Central memory CD4-positive, alpha-beta T cell (primary cell): ENCODE data around the gene FASN.
A peak's percentile ranks its signal among the peaks of the same experiment; 100 is the strongest.

ENCODE experiments used
- DNase-seq: peaks from one replicate; pipeline ENCODE4 v3.0.0; 2022

The FASN gene

DNA sequence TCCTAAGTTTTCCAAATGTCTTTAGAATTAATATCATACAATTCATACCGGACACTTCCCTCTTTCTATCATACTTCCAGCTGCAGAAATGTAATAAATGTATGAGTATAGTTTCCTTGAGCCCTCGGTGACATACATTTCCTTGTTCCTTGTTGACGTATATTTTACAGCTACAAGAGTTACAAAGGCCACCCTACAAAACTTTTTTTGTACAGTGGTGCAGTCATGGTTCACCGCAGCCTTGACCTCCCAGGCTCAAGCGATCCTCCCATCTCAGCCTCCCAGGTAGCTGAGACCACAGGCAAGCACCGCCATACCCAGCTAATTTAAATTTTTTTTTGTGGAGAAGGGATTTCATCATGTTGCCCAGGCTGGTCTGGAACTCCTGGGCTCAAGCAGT, 25.2 kb downstream of the FASN start:
- no peak for DNase-seq

DNA sequence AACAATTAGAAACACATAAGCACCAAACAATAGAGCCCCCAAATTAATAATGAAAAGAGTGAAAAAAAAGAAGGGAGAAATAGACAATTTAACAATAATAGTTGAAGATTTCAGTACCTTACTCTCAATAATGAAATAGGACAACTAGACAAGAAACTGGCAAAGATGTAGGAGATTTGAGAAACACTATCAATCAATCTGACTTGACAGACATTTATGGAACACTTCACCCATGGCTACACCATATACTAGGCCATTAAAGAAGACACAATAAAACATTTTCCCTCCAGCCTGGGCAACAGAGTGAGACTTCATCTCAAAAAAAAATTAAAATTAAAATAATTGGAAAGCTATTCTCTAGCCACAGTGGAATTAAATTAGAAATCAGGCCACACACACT, 27.4 kb downstream of the FASN start:
- DNase-seq: no peak

DNA sequence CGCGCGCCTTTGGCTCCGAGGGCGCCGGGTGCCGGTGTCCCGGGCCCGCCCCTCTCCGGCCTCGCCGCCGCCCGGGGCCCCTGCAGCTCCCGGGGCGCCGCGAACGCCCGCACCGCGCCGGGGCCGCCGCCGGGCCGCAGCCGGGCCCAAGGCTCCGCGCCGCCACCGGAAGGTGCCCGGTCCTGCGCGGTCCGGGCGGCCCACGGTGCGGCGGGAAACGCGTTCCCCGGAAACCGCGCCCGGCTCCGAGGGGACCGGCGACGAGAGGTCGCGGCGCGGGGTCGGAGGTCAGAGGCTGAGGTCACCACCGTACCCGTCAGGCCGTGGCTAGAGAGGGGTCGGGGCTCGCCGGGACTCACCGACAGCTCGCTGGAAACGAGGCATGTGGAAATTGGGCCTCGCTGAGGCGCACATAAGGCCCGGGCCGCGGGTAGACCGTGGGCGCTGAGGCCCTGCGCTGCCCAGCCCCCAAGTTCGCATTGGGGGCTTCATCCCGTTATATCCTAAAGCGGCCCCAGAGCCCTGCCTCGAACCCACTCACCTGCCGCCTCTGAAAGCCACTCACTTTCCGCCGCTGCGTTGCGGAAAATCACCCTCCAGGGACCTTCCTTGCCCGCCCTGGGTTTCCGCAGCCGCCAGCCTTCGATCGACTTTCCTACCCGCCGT, 32.3 kb downstream of the FASN start, which contains the start of gene DUS1L:
DUS1L (minus strand) TSS at position 167 of the 666 bp plus-strand sequence. CDS start 745 bp downstream, outside the sequence.
- DNase-seq: peak; percentile 67

DNA sequence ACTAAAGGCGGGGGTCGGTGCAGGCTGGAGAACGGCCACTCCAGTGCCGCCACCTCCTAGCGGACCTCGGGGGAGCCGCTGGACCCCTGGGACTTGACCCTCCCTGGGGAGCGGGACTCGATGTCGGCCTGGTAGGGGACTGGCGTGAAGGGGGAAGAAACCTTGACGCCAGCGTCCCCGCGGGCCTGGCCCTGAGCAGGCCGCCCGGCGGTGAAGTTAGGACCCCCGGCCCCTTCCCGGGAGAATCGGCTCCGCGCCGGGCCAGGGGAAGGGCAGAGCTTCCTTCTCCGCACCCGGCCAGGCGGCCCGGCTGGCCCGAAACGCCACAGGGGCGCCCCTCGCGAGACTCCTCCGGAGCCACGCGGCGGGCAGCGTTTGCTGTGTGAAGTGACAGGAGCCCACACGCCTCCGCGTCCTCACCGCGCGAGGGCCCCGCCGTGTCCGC, 32.8 kb downstream of the FASN start:
- no peak for DNase-seq

DNA sequence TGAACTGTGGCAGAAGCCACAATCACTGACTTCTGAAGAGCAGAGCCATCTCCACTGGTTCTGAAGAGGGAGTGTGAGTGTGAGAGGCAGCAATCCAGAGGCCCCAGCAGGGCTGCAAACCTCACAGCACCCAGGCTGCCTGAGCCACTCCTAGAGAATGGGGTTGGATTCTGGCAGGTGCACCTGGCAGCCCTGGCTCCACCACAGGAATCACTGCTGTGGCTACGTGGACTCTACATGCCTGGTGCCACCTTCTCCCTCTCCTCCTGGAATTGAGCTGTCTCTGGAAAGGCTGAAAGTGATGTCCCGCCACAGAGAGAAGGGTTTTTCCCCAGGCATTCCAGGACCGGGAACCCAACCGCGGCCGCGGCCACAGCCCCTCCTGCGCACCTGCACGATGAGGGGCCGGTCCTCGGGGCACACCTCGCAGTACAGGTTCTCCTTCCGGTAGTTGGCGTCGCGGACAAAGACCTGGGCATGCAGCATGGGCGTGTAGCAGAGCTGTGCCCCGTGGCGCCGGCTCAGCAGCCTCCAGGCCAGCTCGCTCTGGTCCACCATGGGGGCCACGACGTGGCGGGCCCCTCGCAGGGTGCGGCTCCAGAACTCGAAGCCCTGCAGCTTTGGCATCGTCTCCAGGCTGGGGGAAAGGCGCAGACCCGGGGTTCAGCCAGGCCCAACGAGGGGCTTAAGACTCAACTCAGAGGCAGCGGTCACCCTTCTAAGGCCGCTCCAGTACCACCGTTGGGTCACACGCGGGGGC, 33.4 kb downstream of the FASN start:
- no peak for DNase-seq

DNA sequence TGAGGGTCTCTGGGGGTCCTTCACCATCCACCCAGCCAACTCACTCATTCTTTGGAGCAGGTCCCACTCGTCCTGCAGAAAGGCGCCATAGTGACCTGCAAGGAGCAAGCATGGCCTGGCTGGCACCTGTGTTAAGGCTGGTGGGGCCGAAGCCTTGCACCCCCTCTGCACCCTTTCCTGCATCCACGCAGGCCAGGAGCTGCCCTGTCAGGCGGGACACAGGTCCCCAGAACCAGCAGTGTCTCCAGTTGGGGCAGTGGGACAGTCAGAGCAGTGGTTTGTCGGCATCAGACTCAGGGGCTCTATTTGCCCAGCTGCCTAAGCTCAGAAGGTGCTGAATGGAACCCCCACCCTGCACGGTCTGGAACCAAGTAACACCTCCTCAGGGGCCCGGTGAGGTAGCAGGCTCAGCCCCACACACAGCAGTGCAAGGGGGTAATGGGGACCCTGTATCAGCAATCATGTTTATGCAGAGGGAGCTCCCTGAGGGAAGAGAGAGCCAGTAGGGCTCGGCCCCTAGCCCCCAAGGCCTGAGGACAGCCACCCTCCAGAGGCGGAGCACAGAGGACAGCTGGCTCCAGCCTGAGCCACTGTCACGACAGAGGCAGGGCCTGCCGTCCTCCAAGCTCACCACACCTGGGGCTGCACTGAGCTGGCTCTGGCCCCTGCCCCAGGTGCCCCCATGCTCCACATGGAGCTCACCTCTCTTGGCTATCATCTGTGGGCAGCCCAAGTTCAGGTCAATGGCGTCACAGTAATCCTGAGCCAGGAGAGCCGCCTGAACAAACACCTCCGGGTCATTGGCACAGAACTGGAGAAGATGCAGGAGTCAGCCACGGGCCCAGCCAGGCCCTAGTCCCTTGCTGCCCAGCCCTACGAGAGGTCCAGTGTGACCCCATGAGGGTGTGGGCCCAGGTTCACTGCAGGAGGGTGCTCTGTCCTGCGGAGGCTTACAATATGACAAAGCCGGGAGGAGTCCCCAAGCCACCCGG, 34.3 kb downstream of the FASN start:
- DNase-seq: no peak

DNA sequence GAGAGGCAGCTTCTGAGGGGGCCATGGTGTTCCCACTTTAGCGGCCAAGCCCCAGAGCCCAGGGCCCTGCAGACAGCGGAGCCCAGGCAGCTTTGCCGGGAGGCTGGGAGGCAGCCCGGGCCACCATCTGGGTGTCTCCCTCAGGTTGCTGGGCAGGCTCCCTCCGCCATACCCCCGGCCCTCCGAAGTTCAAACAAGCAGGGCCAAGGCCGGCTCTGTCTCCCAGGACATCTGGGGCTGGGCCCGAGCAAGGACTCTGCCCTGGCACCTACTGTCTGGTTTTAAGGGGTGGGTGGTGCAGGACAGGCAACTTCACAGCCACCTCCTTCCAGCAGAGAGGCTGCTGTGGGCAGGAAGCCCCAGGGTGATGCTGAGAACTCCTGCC, 35.1 kb downstream of the FASN start:
- no peak for DNase-seq

DNA sequence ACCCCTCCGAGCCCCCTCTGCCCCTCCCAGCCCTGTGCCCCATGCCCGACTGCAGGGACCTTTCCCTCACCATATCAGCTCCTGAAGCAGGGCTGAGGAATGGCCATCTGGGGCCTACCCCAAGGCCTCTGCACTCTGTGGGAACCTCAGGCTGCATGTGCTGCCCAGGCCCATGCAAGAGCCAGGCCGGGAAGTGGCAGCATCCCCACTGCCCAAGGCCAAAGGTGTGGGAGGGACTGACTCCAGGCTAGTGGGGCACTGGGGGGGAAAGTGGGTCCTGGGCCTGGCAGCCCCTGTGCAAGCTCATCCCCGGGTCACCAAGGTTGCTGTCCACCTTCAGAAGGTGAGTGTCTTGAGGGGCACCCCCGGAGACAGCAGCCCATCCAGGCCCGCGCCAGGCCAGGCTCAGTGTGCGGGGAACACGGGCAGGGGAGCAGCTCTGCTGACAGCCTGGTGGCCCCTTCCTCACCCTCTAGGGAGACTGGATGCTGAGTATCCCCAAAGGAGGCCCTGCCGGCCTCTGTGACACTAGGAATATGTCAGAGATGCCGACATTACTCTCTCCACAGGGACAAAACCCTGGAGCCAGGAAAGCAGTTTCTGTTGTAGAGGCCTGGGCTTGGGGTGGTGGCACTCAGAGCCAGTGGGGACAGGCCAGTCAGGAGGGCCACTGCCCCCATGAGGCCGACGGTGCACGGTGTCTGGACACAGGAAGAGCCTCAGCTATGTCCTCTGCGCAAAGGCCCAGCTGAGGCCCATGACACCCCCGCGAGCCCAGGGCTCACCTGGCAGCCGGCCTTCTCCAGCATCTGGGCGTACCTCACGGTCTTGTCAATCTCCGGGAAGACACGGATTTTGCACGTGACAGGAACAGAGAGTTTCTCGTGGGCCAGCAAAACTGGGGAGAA, 35.7 kb downstream of the FASN start:
- no peak for DNase-seq

DNA sequence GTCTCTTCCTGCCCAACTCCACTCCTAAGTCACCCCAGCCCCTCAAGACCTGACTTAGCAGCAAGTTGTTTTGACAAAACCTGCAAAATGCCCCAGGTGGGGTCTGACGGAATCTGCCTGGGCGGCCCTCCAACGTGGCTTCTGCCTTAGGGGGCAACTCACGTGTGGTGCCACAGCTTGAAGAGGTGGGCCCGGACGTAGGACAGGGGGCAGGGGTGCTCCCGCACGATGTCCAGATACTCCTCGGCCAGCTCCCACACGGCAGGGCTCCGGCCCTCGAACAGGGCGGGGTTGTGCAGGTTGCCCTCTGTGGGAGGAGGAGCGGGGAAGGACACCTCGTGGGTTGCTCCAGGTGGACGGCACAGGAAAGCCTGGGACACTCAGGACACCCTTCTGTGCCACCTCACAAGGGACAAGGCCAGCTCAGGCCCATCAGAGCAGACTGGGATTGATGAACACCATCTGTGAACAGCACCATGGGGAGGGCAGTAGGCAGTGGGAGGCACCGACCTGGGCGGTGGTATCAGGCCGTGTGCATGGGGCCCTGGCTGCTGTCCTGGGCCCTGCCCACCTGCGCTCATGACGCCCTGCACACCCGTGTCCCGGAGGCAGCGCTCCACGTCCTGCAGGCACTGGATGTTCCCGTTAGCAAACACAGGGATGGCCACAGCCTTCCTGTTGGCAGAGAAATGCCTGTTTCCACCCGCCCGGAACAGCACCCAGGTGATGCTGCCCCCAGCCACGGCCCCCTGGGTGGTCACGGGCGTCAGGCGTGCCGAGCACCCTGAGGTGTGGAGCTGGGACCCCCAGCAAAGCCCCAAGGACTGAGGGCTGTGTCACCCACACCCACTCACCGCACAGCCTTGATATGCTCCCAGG, 36.8 kb downstream of the FASN start:
- DNase-seq: no peak

DNA sequence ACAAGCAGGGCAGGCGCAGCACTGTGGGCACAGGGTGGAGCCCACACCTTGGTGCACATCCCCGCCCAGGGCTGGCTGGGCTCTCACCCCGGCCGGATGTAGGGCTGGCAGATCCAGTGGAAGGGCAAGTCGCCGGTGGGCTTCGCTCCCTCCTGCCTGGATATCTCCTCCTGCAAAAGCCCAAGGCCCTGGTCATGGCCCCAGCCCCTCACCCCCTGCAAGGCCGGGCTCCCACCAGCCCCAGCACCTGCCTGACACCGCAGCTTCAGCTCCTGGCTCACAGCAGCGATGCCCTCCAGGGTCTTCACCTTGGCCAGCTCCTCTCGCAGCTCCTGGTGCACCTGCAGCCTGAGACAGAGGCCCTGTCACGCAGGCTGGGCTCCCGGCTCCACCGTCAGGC, 37.4 kb downstream of the FASN start:
- no peak for DNase-seq

DNA sequence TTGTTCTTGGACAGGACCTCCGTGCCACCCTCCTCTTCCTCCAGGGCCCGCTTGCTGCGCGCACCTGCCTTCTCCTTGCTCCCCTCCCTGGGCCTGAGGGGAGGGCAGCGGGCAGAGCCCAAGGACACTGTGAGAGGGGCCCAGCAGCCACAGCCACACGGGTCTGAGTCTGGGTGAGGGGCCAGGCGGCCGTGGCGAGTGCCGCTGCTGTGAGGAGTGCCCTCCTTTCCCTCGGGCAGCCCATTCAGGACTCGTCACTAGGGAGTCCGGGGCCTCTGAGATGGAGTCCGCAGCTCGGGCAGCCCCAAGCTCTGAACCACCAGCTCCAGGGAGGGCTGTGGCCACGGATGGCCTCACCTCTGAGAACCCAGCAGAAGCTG, 38.0 kb downstream of the FASN start:
- DNase-seq: no peak

DNA sequence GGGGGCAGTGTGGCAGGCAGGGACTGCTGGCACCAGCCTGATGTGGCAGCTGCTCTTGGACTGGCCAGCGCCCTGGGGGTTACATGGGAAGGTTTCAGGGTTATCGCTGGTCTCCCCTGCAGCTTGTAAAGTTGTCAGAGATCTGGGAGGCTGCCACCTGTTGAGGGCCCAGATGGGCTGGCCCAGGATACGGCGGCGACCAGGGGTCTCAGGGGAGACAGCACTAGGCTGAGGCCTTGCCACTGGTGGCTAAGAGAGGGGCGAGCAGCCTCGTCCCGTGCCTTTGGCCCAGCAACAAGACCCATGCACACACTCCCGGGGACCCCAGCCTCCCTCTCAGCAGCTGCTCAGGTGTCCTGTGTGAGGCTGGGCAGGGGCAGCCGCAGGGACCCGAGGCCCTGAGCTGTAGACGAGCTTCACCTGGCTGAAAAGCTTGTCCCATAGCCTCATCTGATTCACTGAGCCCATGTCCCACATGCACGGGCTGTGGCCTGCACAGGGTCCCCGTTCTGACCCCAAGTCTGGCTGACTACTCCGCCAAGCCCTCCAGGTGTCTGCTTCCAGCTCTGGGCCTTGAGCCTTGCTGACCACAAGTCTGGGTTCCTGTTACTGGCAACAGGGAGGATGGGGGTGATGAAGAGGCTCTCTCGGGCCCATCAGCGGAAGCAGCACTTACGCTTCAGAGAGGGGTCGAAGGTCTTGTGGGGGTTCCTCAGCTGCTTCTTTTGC, 38.6 kb downstream of the FASN start:
- no peak for DNase-seq

DNA sequence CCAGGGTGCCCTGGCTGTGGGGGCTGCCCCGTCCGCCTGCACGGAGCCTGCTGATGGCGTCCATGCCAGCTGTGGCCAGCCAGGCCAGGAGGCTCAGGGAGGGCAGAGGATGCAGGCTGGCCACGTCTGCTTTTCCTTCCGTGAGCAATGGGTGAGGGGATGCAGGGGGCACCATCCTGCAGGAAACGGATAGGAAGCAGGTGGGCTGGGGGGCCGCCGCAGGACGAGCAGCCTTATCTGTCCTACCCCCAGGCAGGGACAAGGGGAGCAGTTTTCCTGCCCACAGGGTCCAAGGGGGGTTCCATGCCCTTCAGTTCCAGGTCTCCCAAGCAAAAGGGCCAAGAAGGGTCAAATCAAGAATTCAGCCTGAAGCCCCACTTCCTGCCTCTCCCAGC, 39.2 kb downstream of the FASN start:
- DNase-seq: no peak

DNA sequence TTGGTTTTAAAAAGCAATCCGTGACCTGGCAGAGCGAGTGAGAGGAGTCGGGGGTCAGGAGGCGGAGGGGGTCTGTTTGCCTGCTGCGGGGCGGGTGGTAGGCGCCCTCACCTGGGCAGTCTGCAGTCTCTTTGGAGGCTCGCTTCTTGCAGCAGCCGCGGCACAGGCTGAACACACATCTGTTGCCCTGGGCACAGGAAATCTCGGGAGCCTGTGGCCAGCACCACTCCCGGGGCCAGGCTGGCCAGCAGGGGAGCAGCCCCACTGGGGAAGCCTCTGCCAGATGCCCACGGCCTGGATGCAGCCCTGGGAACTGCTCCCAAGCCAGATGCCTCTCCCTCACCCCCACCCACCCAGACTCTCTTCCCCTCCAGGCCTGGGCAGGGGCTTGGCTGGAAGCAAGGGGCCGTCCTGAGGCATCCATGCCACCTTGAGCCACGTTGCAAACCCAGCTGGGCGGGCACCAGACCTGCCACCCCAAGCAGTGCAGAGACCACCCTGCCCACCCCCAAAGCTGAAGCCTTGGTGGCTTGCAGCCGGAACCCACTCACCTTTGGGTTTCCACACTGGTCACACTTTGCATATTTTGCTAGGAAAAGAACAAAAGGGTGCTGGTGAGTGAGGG, 39.7 kb downstream of the FASN start:
- DNase-seq: no peak

DNA sequence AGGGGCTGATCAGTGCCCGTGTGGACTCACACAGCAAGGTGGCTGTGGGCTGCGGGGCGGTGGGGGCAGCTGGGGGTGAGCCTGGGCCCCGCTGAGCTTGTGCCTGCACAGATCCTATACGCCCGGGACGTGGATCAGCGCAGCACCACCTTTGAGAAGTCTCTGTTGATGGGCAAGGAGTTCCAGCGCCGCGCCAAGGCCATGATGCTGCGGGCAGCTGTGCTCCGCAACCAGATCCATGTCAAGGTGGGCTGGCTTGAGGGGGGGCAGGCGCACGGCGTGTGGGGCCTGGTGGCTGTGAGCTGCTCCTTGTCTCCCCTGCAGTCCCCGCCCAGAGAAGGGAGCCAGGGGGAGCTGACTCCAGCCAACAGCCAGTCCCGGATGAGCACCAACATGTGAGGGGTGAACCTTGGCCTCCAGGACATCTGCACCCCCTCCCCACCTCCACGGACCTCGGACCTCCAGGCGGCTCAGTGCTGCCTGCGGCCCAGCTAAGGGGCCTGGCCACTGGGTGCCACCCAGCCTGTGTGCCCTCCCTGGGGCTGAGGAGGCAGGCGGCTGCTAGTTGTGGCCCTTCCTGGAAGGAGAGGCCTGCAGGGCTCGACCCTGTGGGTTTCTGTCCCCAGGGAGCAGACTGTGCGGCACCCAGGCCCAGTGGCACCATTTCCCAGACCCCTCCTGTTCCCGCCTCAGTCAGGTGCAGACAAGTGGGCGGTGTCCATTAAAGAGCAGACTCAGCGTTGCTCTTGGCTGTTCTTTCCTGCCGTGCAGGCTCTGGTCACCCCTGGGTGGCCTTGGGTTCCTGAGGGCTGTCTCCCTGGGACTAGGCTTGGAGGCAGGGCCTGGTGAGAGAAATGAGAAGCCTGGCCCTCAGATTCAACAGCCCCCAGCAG, 41.1 kb downstream of the FASN start:
- no peak for DNase-seq

DNA sequence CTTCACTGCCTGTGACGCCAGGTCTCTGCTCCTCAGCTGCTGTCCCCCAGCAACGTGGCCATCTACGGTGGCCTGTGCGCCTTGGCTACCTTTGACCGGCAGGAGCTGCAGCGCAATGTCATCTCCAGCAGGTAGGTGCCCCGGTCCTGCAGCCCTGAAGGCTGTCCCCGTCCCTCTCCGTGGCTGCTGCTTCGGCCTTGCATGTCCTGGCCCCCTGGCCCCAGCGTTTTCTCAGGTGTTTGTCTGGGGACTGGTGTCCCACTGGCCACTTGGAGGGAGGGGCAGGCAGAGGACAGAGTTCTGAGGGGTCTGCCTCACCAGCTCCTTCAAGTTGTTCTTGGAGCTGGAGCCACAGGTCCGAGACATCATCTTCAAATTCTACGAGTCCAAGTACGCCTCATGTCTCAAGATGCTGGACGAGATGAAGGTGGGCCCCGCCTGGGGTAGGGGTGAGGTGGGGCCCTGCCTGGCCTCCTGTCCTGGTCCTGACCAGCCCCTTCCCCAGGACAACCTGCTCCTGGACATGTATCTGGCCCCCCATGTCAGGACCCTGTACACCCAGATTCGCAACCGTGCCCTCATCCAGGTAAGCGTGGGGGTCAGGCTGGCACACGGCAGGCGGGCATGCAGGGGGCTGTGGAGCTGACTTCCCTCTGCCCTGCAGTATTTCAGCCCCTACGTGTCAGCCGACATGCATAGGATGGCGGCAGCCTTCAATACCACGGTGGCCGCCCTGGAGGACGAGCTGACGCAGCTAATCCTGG, 41.9 kb downstream of the FASN start:
- no peak for DNase-seq

DNA sequence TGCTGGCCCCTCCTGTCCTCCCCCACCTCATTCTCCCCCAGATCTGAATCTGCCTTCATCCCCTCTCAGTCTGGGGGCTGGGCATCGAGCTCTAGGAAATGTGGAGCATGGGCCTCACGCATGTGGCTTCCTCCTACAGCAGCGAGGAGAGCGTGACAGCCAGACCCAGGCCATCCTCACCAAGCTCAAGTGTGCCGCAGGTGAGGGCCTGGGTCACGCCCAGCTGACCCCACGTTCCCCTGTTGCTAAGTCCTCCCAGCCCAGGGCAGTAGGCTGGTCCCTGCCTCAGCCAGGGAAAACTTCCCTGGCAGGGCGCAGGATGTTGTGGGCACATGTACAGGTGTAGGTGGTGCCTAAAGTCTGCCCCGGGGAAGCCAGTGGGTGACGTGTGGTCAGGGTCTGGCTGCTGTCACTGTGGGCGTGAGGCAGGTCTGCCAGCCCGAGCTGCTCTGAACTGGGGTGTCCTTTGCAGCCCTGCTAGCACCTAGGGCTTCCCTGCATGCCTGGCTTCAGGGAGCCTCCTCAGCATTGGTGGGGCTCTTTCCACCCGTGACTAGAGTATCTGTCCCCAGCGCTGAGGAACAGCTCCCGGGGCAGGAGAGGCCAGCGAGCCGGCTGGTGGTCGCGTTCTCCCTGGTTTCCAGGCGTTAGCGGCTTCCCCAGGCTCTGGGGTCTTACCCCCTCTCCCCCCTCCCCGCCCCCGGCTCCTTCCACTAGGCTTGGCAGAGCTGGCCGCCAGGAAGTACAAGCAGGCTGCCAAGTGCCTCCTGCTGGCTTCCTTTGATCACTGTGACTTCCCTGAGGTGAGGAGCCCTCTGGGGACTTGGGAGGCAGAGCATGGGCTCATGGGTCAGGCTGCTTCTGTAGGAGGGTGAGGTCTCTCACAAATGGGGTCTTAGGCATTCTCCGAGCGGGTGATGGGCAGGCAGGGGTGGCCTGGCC, 42.7 kb downstream of the FASN start:
- no peak for DNase-seq
